ENCODE measurements around the gene TMTC2. TPM values are rescaled to one million over a fixed set of nuclear protein-coding genes. Genes with fewer than 3 reads are reported as not detected.

Gene TMTC2
- total and polyA plus RNA-seq, 10 of the 15 experiments (the other 5 are each of a cell fraction or from before 2014, with no cell fraction given): 0.14 to 9.7 (median 1.2) TPM

DNA sequence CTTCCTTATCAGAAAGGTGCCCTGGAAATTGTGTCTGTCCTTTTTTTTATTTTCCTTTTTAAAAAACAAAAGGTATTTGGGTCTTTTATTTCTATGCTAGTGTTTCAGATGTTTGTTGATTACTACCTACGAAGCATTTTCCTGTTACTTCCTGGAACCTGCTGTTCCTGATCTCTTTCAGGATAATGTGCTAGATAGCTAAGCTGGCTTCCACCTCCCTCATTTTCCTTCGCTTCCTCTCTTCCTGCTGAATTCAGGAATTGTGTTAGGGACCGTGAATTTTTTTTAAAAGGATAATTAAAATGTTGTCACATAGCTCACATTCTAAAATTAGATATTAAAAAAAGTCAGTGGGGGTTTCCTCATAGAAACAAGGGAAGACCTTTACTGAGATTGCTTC, 27.7 kb downstream of the TMTC2 start (continued):
- TF ChIP-seq, protein P1, sequence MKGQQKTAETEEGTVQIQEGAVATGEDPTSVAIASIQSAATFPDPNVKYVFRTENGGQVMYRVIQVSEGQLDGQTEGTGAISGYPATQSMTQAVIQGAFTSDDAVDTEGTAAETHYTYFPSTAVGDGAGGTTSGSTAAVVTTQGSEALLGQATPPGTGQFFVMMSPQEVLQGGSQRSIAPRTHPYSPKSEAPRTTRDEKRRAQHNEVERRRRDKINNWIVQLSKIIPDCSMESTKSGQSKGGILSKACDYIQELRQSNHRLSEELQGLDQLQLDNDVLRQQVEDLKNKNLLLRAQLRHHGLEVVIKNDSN (IDR thresholded peaks at IDR 0.05; ENCODE audit: borderline replicate concordance, extremely low read length, insufficient read depth, low read depth, low read length): no peak
- no peak for TF ChIP-seq SP1 (IDR thresholded peaks at IDR 0.05; ENCODE audit: low read depth, low read length)
- no peak for TF ChIP-seq CHD4 (IDR thresholded peaks at IDR 0.05)

- RAD21 ChIA-PET (ENCODE audit: unreplicated experiment): no interaction called here
- no TSS peak for BruUV-seq (replicated peaks)
- no peaks in the 10 kb centered on the region for H3K79me2 ChIP-seq (ENCODE audit: control insufficient read depth, insufficient read depth, low read length)
- H4K20me1 ChIP-seq (ENCODE audit: control insufficient read depth, insufficient read depth): no peaks in the 10 kb centered on the region
- no peak for TF ChIP-seq CEBPB (IDR thresholded peaks at IDR 0.05; ENCODE audit: borderline replicate concordance in 1 of 2, low read depth in 2 of 2, low read length in 2 of 2)
- TF ChIP-seq, protein P2, sequence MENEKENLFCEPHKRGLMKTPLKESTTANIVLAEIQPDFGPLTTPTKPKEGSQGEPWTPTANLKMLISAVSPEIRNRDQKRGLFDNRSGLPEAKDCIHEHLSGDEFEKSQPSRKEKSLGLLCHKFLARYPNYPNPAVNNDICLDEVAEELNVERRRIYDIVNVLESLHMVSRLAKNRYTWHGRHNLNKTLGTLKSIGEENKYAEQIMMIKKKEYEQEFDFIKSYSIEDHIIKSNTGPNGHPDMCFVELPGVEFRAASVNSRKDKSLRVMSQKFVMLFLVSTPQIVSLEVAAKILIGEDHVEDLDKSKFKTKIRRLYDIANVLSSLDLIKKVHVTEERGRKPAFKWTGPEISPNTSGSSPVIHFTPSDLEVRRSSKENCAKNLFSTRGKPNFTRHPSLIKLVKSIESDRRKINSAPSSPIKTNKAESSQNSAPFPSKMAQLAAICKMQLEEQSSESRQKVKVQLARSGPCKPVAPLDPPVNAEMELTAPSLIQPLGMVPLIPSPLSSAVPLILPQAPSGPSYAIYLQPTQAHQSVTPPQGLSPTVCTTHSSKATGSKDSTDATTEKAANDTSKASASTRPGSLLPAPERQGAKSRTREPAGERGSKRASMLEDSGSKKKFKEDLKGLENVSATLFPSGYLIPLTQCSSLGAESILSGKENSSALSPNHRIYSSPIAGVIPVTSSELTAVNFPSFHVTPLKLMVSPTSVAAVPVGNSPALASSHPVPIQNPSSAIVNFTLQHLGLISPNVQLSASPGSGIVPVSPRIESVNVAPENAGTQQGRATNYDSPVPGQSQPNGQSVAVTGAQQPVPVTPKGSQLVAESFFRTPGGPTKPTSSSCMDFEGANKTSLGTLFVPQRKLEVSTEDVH (IDR thresholded peaks at IDR 0.05; ENCODE audit: low read depth, partially characterized antibody): no peak
- TF ChIP-seq DPF2 (IDR thresholded peaks at IDR 0.05): no peak
- no peak for TF ChIP-seq ZNF274 (IDR thresholded peaks at IDR 0.05; ENCODE audit: insufficient read depth, insufficient read length)
- TF ChIP-seq, protein P3, sequence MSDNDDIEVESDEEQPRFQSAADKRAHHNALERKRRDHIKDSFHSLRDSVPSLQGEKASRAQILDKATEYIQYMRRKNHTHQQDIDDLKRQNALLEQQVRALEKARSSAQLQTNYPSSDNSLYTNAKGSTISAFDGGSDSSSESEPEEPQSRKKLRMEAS (IDR thresholded peaks at IDR 0.05; ENCODE audit: low read depth, low read length): no peak
- no peak for TF ChIP-seq SMC3 (IDR thresholded peaks at IDR 0.05; ENCODE audit: borderline replicate concordance, low read length)
- no peak for TF ChIP-seq RFX5 (IDR thresholded peaks at IDR 0.05; ENCODE audit: low read depth, low read length)
- TF ChIP-seq BCL3 (IDR thresholded peaks at IDR 0.05; ENCODE audit: borderline replicate concordance, insufficient read depth, low read depth, low read length, poor library complexity, severe bottlenecking): no peak
- TF ChIP-seq PAX8 (IDR thresholded peaks at IDR 0.05): no peak
- TF ChIP-seq POLR2A (IDR thresholded peaks at IDR 0.05; ENCODE audit: low read depth, low read length): no peak
- TF ChIP-seq, protein P4, sequence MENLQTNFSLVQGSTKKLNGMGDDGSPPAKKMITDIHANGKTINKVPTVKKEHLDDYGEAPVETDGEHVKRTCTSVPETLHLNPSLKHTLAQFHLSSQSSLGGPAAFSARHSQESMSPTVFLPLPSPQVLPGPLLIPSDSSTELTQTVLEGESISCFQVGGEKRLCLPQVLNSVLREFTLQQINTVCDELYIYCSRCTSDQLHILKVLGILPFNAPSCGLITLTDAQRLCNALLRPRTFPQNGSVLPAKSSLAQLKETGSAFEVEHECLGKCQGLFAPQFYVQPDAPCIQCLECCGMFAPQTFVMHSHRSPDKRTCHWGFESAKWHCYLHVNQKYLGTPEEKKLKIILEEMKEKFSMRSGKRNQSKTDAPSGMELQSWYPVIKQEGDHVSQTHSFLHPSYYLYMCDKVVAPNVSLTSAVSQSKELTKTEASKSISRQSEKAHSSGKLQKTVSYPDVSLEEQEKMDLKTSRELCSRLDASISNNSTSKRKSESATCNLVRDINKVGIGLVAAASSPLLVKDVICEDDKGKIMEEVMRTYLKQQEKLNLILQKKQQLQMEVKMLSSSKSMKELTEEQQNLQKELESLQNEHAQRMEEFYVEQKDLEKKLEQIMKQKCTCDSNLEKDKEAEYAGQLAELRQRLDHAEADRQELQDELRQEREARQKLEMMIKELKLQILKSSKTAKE (IDR thresholded peaks at IDR 0.05; ENCODE audit: low read depth, poor library complexity, severe bottlenecking): no peak
- in situ Hi-C loops (cut with MboI): no loop called here
- peak; percentile 23 for FAIRE-seq
- H3K27me3 ChIP-seq (replicated peaks in 1 of 2; ENCODE audit: control insufficient read depth in 2 of 2, insufficient read depth in 2 of 2, low read length in 1 of 2): no peaks in the 10 kb centered on the region
- H2AFZ ChIP-seq (ENCODE audit: control insufficient read depth, low read depth, low read length): no peak overlapping the region
- no peak for DNase-seq (ENCODE audit: low read depth, low spot score)
- intact Hi-C loops (cut with micrococcal nuclease; ENCODE audit: unreplicated experiment): no loop called here
- 95% methylated on average over 1 of the region's 1 CpG for WGBS (ENCODE audit: insufficient coverage, insufficient replicate concordance, low lambda C conversion rate, missing lambda C conversion rate)
- no peaks in the 10 kb centered on the region; the same call in 2 of the 3 replicates for H3K9me3 ChIP-seq (replicated peaks; ENCODE audit: control insufficient read depth, insufficient read depth, low read length)
- POLR2A ChIA-PET: no interaction called here
- SMC1A ChIA-PET (ENCODE audit: uncharacterized antibody, unreplicated experiment): interaction anchor here (0.9 kb wide), 1 partner anchor 87 kb away, joined by 3 read pairs; no protein-coding TSS in a partner anchor
- CTCF ChIA-PET: no interaction called here
- no peak overlapping the region for H3K9ac ChIP-seq (ENCODE audit: control insufficient read depth, insufficient read depth, low read length)
- no peak overlapping the region for H3K4me3 ChIP-seq
- H3K4me1 ChIP-seq (ENCODE audit: control insufficient read depth, insufficient read depth, low read length): no peaks in the 10 kb centered on the region
- no peak overlapping the region for H3K27ac ChIP-seq (ENCODE audit: control insufficient read depth, insufficient read depth)
- ATAC-seq: peak; percentile 24; the same call in 1 of the 3 replicates
- no peaks in the 10 kb centered on the region for H3K36me3 ChIP-seq (ENCODE audit: control insufficient read depth in 2 of 2, insufficient read depth in 2 of 2, low read length in 1 of 2)
- H3K4me2 ChIP-seq (ENCODE audit: control insufficient read depth, insufficient read depth): no peak overlapping the region
These were observed 35.0 kb downstream of the TMTC2 start for GRCh38 chr12:82721726-82722125.

Measured in GM12878 (cell line).